SU-DHL-6 (cell line): Measurements from ENCODE around the gene APBA2.
A peak's percentile ranks its signal among the peaks of the same experiment; 100 is the strongest.

ENCODE experiments used
- CTCF ChIP-seq: fragments of 200-600 bp; sonication (generic); IDR thresholded peaks from one replicate; pipeline ENCODE4 v1.5.1; 2017; ENCODE audit warnings: antibody characterized with exemption, mild to moderate bottlenecking, low read length, moderate library complexity; ENCODE audit not compliant: insufficient read depth, poor library complexity, severe bottlenecking
- EZH2phosphoT487 ChIP-seq: fragments of 200-600 bp; sonication (generic), shearing (Covaris generic); conservative IDR thresholded peaks from 2 replicates; pipeline ENCODE4 v1.6.1; 2018; ENCODE audit warnings: mild to moderate bottlenecking, antibody characterized with exemption, low read length, moderate library complexity, mixed read lengths

- peak; percentile 43 for TF ChIP-seq CTCF
- no peak for TF ChIP-seq EZH2phosphoT487
Measured at GRCh38 chr15:29103824-29104565, 218.2 kb downstream of the APBA2 start.
